Bone marrow (tissue), 2 donors: ENCODE data around the gene STK35.

Source experiments
- DNase-seq, 2 donors: peaks; one replicate each; lab custom pipeline; 2025; lab: John Stamatoyannopoulos, UW

Gene STK35

DNA sequence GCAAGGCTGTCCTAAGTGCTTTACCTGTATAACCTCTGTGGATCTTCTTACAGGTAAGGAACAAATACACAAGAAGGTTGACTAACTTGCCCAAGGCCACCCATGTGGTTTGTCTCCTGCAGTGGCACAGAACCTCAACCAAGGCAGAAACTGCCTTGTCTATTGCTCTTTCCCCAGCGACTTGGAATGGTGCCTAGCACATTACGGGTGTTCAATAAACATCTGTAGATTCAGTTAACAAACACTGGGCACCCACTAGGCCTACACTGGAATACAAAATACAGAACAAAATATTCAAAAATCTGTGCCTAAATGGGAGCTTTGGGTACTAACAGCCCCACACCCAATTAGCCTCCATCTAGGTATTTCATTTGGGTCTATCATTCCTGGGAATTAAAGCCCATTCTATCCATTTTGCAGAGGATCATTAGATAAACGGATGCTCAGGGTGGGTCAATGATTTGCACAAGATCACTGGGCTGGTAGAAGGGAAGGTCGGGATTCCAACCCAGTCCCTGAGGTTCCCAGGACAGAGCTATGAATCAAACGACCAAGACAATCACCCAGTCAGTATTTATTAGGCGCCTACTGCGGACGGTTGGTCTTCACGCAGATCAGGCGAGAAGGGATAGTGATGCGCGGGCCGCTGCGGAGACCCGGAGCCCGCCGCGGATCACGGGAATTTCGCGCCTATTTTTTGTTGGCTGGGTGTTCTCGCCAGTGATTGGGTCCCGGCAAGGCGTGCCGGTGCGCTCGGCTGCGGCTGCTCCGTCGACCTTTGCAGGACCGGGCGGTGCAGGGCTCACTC, at the start of gene STK35:
STK35 (plus strand) TSS at position 771 of the 808 bp plus-strand sequence. CDS start 55 bp downstream, outside the sequence.
- peak in 1 of 2 donors; percentile 21 for DNase-seq

DNA sequence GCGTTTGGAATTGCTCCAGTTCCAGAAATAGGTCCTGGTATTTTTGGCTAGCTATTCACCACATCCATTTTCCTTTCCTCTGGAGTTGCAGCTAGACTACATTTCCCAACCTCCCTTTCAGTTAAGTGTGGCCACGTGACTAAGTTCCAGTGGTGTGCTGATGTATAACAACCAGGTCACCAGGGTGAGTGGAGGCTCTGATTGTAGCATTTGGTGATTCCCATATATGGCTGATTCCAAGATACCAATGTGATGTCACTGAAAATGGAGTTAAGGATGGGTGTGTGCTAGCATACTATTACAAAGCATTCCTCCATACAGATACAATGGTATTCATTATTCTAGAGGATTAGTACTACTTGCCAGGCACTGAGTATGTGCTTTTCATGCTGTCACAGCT, 49.7 kb upstream of the STK35 start:
- no peak for DNase-seq

DNA sequence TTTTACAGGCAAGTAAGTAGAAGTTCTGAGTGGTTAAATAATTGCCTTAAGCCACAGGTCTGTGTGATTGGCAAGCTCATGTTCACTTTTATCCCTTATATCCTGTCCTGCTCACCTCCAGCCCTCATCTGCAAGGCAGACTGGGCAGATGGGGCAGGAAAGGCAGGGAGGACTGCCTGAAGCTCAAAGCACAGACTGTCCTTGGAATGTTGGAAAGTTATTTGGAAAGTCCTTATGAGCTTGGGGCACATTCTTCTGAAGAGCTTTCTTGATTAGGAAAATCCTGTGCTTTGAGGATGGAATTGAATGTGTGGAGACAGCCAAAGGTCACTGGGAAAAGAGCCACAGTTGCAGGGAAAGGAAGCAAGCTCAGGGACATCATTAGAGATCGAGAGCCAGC, 48.9 kb upstream of the STK35 start:
- DNase-seq, result no peak

DNA sequence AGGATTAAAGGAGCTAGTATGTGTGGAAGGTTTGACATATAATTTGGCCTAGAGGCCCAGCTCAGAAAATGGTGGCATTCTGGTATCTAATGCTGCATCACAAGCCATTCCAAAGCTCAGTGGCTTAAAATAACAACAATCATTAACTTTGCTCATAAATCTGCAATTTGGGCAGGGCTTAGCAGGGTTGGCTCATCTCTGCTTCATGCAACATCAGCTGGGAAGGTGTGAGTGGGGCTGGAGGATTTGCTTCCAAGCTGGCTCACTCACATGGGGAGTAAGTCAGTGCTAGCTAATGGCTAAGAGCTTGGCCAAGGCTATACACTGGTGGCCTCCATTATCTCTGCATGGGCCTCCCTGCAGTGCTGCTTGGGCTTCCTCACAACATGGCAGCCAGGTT, 48.0 kb upstream of the STK35 start:
- no peak for DNase-seq

DNA sequence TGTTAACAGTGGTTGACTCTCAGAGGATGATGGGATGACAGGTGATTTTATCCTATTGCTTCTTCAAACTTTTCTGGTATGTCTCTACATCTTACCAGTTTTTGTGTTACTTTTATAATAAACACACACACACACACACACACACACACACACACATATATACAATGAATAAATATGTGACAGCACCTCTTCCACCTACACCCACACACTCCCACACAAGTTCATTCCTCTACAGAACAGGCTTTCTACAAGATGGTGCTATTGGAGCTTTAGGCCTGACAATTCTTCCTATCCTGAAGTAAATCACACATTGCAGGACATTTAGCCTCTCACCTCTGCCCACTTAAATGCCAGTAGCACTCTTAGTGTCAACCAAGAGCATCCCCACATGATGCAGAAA, 46.7 kb upstream of the STK35 start:
- DNase-seq, result no peak

DNA sequence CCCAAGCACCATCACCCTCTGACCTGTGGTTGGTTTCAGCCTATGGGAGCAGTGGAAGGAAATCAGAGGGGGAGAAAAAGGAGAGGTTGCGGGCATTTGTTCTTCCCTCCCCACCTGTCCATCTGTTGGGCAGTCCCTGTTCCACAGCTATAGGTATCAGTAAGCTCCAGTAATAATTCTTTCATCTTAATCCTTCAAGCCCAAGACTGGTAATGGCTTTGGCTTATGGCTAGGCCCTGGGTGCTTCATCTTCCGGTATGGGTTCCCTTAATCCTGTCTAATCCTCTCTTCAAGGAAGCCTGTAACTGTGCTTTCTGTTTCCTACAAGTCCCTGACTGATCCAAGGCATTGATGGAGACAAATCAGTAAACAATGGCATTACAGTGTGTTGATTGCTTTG, 42.2 kb upstream of the STK35 start:
- no peak for DNase-seq

DNA sequence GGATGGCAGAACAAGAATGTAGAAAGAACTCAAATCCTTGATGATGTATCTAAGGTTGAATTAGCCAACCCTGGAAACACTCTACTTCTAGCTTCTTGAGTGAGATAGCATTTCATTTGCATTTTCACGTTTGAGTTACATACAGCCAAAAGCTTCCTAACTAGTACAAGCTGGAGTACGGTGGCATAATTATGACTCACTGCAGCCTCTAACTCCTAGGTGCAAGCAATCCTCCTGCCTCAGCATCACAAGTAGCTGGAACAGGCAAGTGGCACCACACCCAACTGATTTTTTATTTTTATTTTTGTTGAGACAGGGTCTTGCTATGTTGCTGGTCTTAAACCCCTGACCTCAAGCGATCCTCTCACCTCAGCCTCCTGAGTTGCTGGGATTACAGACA, 36.5 kb upstream of the STK35 start:
- DNase-seq, result no peak

DNA sequence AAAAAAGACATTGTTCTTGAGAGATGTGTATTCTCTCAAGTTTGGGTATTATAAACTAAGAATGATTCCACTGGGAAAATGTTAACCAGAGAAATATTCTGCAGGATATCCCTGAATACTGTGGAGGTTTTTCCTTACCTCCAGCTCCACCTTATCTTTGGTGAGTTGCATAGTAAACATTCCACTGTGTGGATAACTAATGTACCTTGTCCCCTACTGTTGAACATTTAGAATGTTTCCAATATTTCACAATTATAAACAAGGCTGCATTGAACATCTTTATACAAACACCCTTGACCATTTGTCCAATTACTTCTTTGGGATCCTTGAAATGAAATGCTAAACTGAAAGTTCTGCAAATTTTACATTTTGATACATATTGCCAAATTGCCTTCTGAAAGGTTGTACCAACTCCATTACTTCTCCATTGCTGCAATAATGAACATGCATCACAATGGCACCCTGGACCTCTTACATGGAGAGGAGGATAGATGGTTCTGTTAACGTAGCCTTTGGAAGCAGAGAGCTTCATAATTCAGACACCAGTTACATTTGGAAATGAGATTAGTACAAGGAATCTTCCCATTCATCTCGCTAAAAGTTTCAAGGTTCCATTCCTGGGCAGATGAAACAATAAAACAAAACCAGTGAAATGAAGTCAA, 35.0 kb upstream of the STK35 start:
- no peak for DNase-seq

DNA sequence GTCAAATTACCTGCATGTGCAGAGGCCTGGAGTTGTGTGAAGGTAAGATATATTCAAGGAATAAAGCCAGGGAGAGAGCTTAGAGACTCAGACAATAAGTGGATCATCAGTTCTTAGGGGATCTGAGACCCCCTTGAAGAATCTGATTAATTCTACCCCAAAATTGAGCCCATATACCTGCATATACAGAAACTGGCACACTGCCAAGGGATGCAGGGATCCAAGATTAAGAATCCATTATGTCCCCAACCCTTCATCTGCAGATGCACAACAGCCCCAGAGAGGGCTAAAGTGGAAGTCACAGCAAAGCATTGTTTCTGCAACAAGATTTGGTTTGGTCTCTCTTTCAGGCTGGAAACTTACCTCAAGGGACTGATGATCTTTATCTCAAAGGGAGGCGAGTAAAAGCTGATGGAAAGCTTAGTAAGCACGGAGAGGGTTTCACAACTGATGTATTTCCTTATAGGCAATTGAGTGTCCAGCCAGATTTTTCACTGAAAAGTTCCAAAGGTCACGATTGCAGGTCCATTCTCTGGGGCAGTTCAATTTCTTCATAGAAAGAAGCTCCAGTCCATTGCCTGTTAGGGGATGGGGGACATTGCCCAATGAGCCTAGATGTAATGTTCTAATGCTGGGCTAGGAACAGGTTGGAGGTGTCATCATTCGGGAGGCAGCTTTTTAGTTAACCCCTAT, 20.9 kb upstream of the STK35 start:
- DNase-seq, result no peak

DNA sequence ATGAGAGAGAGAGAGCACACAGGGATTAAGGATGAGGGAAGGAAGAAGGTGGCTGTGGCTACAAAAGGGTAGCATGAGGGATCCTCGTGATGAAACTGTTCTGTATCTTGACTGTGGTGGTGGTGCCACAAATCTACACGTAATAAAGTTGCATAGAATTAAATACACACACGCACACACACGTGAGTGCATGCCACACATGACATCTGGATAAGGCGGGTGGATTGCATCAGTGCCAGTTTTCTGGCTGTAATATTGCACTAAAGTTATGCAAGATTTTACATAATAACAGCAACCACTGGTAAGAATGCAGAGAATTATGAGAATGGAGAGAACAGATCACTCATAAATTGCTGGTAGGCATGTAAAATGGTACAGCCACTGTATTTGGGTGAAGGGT, 16.9 kb upstream of the STK35 start:
- DNase-seq, result no peak

DNA sequence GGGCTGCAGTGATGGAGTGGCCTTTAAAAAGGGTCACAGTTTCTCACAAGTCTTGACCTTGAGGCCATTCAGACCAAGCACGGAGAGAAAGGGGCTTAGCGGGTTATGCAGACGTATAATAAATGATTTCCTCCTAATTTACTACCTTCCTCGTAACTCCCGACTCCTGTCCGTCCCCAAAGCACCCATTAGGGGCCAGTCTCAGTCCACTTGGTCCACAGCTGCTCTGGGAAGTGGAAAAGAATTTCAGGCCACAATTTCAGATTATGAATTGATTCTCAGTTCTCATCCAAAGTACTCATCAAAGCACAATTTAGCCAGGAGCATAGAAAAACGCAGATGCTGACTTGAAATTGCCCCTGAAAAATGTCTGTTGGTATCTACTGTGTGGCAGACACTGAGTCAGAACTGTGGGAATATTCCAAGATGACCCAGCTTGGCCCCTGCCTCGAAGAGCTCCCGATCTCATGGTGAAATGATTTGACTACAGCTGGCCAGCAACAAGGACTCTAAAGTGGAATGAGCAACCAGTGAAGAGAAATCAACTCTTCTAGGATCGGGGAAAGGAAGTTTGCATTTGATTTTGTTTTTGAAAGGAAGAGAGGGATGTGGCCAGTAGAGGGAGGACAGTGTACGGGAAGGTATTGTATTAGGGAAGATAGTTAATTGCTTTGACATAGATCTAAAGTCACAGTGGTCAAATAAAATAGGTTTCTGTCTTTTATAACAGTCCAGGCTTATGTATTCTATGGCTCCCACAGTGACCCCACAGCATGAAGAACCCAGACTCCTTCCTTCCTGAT, 15.2 kb upstream of the STK35 start:
- DNase-seq, result no peak

DNA sequence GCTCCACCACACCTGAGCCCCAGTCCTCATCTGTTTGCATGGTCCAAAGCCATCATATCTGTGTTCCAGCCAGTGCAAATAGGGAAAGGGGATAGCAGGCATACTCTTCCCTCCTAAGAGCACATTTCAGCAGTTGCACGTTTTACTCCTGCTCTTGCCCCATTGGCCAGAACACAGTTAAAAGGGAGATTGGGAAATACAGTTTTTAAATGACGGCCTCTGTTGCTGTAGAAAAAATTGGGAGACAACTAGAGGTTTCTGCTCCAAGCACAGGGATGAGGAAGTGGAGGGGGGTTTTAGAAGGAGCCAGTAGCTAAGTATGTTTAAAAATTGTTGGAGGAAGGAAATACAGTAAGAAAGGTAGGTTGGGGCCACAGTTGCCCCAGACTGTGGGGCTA, 14.6 kb upstream of the STK35 start:
- no peak for DNase-seq

DNA sequence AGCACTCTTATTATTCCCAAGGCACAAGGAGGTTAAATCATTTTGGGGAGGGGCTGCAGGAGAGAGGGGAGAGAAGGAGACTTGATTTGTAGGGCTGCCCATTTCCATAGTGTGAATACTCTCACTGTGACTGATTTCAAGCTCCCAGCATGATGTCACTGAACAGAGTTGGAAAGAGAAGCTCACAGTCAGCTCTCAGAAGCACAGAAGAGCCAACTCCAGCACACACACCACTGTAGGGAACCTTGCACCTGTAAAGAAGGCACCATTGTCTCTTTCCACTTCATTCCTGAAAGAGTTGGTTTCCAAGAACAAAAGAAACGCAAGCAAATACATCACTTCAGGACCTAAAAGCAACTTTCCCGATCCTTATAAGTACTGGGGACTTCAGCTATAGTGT, 12.7 kb upstream of the STK35 start:
- DNase-seq, result no peak

DNA sequence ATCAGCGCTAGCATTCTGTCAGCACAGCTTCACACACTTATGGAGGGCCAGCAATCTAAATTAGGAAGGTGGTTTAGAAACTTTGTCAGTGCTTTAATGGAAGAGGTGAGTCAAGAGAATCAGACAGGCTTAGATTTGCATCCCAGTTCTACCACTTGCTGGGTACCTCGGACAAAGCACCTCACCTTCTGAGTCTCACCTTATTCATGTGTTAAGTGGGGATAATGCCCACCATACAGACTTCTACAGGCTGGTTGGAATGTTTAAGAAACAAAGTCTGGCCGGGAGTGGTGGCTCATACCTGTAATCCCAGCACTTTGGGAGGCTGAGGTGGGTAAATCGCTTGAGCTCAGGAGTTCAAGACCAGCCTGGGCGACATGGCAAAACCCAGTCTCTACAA, 12.2 kb upstream of the STK35 start:
- DNase-seq, result no peak

DNA sequence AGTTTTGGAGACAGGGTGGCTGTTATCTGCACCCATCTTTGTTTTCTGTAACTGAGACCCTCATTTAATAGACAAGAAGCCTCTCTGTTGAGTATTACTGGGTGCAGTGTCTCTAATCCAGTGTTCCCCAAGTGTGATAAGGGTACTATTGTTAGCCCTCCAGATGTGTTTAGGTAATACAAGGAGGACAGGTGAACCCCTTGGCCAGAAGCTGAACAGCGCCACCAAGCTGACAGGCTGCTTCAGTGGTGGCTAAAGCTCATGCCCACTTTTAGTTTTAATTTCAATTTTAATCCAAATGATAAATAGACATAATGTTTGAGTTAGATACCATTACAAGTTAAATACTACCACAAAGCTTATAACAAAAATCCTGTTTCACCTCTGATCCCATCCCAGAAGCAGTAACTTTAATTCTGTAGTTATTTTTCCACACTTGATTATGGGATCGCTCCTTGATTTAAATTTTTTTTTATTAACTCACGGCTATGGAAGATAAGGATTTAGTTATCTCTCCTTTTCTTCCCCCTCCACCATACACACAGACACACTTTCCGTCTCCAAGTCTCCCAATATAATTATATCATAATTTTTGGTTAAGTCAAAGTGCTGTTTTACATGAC, 8.4 kb upstream of the STK35 start:
- no peak for DNase-seq

DNA sequence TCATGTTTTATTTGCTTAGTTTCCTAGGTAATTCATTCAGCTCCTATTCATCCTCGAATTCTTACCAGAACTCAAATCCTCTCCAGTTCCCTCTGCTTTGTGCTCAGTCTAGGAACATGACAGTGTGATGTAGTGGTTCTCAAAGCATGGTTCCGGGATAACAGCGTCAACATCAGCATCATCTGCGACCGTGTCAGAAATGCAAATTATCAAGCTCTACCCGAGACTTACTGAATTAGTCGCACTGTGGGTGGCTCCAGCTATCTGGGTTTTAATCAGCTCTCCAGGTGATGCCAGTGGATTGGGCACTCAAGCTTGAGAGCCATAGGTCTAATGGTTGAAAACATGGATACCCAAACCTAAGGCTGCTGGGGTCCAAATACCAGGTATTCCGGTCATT, 7.7 kb upstream of the STK35 start:
- DNase-seq, result no peak

DNA sequence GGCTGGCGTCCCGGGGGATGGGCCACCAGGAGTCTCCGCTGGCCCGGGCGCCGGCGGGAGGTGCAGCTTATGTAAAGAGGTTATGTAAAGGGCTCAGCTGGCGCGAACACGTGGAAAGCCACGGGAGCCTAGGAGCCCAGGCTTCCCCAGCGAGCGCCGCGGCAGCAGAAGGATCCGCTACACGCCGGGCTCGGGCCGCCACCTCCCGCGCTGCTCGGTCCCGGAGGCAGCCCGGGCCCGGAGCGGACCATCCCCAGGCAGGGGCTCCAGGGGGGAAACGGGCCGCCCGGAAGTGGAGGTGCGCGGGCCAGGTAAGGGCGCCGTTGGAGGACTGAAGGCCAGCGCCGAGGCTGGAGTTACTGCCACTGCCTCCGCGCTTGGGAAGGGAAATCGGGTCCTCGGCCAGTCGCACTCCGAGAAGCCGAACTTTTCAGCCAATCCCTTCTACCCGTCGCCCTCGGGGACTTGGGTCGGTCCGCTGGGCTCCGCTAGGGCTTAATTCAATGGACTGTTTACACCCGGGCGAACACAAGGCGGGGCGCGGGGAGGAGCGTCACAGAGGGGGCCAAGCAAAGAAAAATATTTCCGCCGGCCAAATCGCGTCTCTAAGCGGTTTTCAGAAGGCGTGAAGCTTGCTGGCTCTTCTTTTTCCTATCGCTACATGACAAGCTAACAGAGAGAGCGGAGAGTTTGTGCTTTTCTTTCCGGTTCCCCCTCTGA, 398 bp downstream of the STK35 start:
- peak; percentile 92 to 97 for DNase-seq

DNA sequence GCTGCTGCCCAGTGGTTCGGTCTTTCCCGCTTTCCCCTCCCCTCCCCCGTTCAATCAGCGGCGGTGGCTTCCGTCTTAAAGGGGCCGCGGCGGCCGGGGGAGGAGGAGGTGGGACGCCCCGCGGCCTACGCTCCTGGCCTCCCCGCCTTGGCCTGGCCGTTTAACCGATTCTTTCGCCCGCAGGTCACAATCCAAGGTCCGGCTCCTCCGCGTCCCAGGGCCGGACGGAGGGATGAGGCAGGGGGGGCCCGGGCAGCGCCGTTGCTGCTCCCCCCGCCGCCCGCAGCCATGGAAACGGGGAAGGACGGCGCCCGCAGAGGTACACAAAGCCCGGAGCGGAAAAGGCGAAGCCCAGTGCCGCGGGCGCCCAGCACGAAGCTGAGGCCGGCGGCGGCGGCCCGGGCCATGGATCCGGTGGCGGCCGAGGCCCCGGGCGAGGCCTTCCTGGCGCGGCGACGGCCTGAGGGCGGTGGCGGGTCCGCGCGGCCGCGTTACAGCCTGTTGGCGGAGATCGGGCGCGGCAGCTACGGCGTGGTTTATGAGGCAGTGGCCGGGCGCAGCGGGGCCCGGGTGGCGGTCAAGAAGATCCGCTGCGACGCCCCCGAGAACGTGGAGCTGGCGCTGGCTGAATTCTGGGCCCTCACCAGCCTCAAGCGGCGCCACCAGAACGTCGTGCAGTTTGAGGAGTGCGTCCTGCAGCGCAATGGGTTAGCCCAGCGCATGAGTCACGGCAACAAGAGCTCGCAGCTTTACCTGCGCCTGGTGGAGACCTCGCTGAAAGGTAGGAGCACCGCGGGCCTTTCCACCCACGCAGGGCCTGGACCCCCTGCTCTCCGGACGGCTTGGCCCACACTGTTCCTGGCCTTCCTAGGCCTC, 1.2 kb downstream of the STK35 start:
- peak; percentile 65 to 97 for DNase-seq

DNA sequence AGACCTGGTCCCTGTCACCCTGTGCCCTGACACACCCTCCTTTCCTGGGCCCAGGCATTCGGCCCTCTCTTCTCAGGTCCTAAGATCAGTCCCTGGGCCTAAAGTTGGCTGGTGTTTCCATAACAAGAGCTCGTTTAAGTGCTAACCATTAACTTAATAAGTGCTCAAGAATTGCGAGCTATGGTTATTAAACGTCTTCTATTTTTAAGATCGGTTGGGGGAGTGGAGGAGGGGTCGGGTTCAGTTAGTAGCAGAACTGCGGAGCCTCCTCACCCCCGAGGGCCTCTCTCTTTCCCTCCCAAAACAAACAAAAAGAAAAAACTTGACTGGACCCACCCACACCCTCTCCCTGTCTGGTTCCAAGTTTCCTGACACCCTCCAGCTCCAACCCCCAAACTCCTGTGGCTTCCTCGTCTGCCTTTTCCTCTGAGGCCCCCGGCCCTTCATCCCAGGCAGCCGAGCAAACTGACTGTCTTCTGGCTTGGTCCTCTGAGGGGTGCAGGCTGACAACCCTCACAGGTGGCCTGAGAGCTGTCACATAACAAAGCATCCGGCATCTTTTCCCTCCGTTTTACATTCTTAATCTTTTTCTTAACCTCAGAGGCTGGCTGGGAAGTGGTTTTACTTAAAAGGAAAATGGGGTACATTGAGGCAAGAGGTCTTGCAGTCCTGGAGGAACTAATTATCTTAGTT, 2.0 kb downstream of the STK35 start:
- DNase-seq, result no peak

DNA sequence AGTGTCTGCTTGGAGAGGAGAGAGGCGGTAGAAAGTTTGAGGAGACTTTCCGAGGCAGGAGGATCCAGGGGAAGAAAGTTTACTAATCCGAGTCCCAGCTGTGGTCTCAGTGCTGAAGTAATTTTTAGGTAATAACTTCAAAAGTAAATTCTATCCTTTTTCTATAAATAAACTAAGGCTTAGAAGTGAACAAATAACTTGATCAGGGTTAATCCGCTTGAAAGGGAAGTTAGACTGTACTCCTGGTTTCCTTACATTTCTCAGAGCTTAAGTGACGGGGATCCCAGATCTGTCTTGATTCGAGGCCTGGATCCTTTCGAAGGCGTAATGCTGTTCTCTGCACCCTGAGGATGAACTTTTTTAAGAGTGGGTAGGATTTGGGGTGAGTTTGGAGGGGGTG, 2.6 kb downstream of the STK35 start:
- no peak for DNase-seq
